Smooth muscle cell (in vitro differentiated cells): ENCODE data around the gene PARG. TPM values are rescaled to one million over a fixed set of nuclear protein-coding genes. Genes with fewer than 3 reads are reported as not detected.
"Not testable (repeated sequence)": the region's sequence is repeated elsewhere in the genome, so short reads cannot be mapped to it uniquely, and the experiment has no call there.

Source experiments
- DNase-seq: peaks from one replicate; lab custom pipeline; 2025; ENCODE audit not compliant: unreplicated experiment; lab: John Stamatoyannopoulos, UW
- H2AFZ ChIP-seq: fragments of 200-600 bp; sonication (generic); 2 replicates; pipeline ENCODE4 v1.6.0; 2016; ENCODE audit warnings: antibody characterized with exemption, low read depth, mild to moderate bottlenecking
- H3F3A ChIP-seq: fragments of 200-600 bp; sonication (generic); 2 replicates; pipeline ENCODE4 v1.6.0; 2017; ENCODE audit warnings: antibody characterized with exemption, low read depth
- H3K27ac ChIP-seq: fragments of 200-600 bp; sonication (generic); 2 replicates; pipeline ENCODE4 v1.5.1; 2016; ENCODE audit warnings: low read depth, mild to moderate bottlenecking
- H3K27me3 ChIP-seq: fragments of 200-600 bp; sonication (generic); 2 replicates; pipeline ENCODE4 v1.6.1; 2016; ENCODE audit warnings: low read depth, mild to moderate bottlenecking
- H3K36me3 ChIP-seq: fragments of 200-600 bp; sonication (generic); 2 replicates; pipeline ENCODE4 v1.5.1; 2016; ENCODE audit warnings: low read depth
- H3K4me1 ChIP-seq: fragments of 200-600 bp; sonication (generic); 2 replicates; pipeline ENCODE4 v1.5.1; 2016; ENCODE audit warnings: low read depth
- H3K4me2 ChIP-seq: fragments of 200-600 bp; sonication (generic); 2 replicates; pipeline ENCODE4 v1.6.0; 2016; ENCODE audit warnings: mild to moderate bottlenecking
- H3K4me3 ChIP-seq: fragments of 200-600 bp; sonication (generic); 2 replicates; pipeline ENCODE4 v1.5.1; 2016; ENCODE audit warnings: mild to moderate bottlenecking
- H3K79me2 ChIP-seq: fragments of 200-600 bp; sonication (generic); 2 replicates; pipeline ENCODE4 v1.6.0; 2016; ENCODE audit warnings: low read depth, mild to moderate bottlenecking
- H3K9ac ChIP-seq: fragments of 200-600 bp; sonication (generic); 2 replicates; pipeline ENCODE4 v1.6.0; 2016; ENCODE audit warnings: low read depth
- H3K9me3 ChIP-seq: fragments of 200-600 bp; sonication (generic); replicated peaks from 2 replicates; pipeline ENCODE4 v1.5.1; 2016; ENCODE audit warnings: low read depth
- H4K20me1 ChIP-seq: fragments of 200-600 bp; sonication (generic); 2 replicates; pipeline ENCODE4 v1.6.0; 2016; ENCODE audit warnings: low read depth
- WGBS: methylation state at CpG from one replicate; pipeline ENCODE4 v1.1.7; 2016; ENCODE audit warnings: low lambda C conversion rate; 5-methylcytosine and 5-hydroxymethylcytosine counted together
- polyA plus RNA-seq: library from polyadenylated mRNA; unstranded; fragments of >200 nt; fragmentation: Nextera tagmentation; extraction: Ambion mirVana; gene quantifications from 2 replicates; pipeline ENCODE4 v1.2.1, GENCODE V29; 2016
- total RNA-seq: library from RNA; depleted of rRNA; stranded (reverse); fragments of >200 nt; gene quantifications from 2 replicates; pipeline ENCODE4 v1.2.3, GENCODE V29; 2014
- TF ChIP-seq, protein P1 (sequence below): fragments of 200-600 bp; sonication (generic); IDR thresholded peaks from 2 replicates; pipeline ENCODE4 v1.5.1; 2017; ENCODE audit warnings: borderline replicate concordance, mild to moderate bottlenecking, antibody characterized with exemption; ENCODE audit not compliant: insufficient read depth, poor library complexity, severe bottlenecking

The PARG gene
- total and polyA plus RNA-seq, 2 experiments from 2014 or later = 11.8 to 25.4 TPM

DNA sequence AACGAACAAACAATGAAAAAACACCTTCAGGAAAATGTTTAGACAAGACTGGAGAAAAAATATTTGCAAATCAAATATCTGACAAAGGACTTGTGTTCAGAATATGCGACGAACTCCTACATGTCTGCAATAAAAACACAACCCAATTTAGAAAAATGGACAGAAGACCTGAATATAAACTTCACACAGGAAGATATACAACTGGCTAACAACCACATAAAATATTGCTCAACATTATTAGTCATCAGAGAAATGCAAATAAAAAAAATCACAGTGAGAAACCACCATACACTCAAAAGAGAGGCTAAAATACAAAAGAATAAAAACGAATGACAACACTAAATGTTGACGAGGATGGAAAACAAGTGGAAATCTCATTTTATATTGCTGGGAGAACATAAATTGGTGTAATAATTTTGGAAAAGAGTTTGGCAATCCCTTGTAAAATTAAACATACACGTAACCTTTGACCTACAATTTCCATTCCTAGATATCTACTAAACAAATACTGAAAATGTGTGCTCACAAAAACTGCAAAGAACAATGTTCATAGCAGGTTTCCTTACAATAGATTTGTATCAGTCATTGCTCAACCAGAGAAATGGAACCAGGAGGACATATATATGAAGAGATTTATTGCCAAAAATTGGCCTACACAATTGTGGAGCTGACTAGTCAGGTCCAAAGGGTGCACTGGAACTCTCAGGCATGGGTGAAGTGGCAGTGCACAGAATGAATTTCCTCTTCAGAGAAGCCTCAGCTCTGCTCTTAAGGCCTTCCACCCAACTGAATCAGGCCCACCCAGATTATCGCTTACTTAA is 96.8 kb downstream of the PARG start:
- H3K27ac ChIP-seq = no peak overlapping the region
- no peaks in the 10 kb centered on the region for H3K79me2 ChIP-seq
- H2AFZ ChIP-seq = no peak overlapping the region
- H3K4me3 ChIP-seq = no peak overlapping the region
- H3K27me3 ChIP-seq = no peaks in the 10 kb centered on the region
- no peak for DNase-seq
- no peaks in the 10 kb centered on the region for H3K9me3 ChIP-seq
- peaks cover 7% of the 10 kb centered on the region for H3K36me3 ChIP-seq
- no peak overlapping the region for H3K9ac ChIP-seq
- no peaks in the 10 kb centered on the region for H3F3A ChIP-seq
- 94% methylated on average over 7 of the region's 7 CpGs for WGBS
- no peaks in the 10 kb centered on the region for H4K20me1 ChIP-seq
- no peak overlapping the region for H3K4me2 ChIP-seq
- TF ChIP-seq, protein P1, sequence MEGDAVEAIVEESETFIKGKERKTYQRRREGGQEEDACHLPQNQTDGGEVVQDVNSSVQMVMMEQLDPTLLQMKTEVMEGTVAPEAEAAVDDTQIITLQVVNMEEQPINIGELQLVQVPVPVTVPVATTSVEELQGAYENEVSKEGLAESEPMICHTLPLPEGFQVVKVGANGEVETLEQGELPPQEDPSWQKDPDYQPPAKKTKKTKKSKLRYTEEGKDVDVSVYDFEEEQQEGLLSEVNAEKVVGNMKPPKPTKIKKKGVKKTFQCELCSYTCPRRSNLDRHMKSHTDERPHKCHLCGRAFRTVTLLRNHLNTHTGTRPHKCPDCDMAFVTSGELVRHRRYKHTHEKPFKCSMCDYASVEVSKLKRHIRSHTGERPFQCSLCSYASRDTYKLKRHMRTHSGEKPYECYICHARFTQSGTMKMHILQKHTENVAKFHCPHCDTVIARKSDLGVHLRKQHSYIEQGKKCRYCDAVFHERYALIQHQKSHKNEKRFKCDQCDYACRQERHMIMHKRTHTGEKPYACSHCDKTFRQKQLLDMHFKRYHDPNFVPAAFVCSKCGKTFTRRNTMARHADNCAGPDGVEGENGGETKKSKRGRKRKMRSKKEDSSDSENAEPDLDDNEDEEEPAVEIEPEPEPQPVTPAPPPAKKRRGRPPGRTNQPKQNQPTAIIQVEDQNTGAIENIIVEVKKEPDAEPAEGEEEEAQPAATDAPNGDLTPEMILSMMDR = no peak
- no peaks in the 10 kb centered on the region for H3K4me1 ChIP-seq

DNA sequence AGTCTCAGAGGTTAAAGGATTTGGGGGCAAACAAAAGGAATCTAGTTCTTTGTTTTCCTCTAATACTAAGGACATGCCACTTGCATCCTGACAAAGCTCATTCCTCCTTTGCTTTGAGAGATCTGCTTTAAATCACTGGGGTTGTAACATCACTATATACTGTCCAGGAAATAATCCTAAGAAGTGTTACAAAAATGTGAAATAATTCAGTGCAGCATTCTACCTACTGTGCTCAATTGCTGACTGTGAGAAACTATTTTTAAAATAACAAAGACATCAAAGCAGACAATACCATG is 99.5 kb downstream of the PARG start:
- not testable (repeated sequence) for H3K4me2 ChIP-seq, H3K27me3 ChIP-seq, H3K9ac ChIP-seq, H3K4me1 ChIP-seq, H3K79me2 ChIP-seq, H4K20me1 ChIP-seq, H3K9me3 ChIP-seq, H3K4me3 ChIP-seq, H3K36me3 ChIP-seq, H2AFZ ChIP-seq, DNase-seq, H3K27ac ChIP-seq, H3F3A ChIP-seq

DNA sequence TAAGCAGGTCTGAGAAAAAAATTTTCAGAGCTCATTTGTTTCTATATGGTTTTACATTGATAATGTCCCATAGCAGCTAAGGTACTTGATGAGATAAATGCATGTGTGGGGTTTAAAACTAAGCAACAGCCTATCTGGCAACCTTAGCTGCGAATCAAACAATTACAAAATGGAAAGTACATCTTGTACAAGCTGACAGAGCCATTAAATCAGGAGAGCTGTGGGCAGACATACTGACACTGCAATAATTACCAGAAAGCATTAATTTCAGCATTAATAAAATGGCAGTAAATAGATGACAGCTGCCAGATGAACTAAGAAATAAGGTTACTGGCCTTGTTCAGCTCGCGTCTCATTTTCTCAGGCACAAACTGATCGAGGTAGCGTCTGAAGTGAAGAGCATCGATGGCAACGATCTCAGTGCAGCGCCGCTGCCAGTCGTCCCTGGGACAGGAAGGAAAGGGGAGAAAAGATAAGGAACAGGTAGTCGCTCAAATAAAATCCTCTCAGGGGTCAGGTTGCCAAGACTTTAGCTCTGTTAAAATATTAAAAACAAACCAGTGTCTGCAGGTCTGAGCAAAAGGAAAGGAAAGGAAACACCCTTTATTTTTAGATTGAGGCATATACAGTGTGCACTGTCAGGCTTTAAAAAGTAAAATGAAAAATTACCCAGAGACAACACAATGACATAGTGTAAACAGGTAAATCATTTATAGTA is 100.1 kb downstream of the PARG start:
- DNase-seq = no peak
- Histone ChIP-seq H3K79me2 (no peaks in the 10 kb centered on the region), H3K27me3 (no peaks in the 10 kb centered on the region), H2AFZ (no peak overlapping the region), H3K9ac (no peak overlapping the region), H3K9me3 (no peaks in the 10 kb centered on the region), H3F3A (no peaks in the 10 kb centered on the region), H3K4me3 (no peak overlapping the region), H3K27ac (no peak overlapping the region), H4K20me1 (no peaks in the 10 kb centered on the region), H3K4me1 (no peaks in the 10 kb centered on the region), H3K4me2 (no peak overlapping the region), H3K36me3 (peaks cover 7% of the 10 kb centered on the region)
- TF ChIP-seq, protein P1 = no peak
- 95% methylated on average over 11 of the region's 11 CpGs for WGBS

DNA sequence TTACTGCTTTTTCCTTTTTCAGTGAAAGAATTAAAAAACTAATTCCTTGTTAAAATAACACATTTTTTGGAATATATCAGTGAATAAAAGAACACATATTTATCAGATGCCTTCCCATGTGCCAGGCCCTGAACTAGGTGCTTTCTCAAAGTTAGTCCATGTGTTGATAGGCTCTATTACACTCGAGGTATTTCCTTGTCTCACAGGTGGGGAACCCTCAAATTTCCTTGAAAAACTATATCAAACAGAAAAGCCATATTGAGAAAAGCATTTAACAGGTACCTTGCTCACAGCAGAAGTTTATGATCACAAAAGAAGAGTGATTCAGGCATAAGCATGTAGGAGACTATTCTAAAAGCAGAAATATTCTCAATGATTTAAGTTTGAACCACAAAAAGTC is 104.1 kb downstream of the PARG start:
- Histone ChIP-seq H3K27ac (peak overlapping the region; percentile 22), H3K4me3 (peak overlapping the region; percentile 15), H3K4me2 (no peak overlapping the region), H3K79me2 (no peaks in the 10 kb centered on the region), H2AFZ (no peak overlapping the region), H3K36me3 (peaks cover 7% of the 10 kb centered on the region), H3K9ac (no peak overlapping the region), H3K27me3 (no peaks in the 10 kb centered on the region), H3F3A (no peaks in the 10 kb centered on the region), H3K9me3 (no peaks in the 10 kb centered on the region), H4K20me1 (no peaks in the 10 kb centered on the region), H3K4me1 (no peaks in the 10 kb centered on the region)
- WGBS = 89% methylated on average over 1 of the region's 1 CpG
- no peak for DNase-seq
- TF ChIP-seq, protein P1 = no peak
